GM12801 (cell line): ENCODE measurements around the gene TMEM17.

ENCODE experiments used
- CTCF ChIP-seq: IDR thresholded peaks from one replicate; pipeline ENCODE4 v1.5.1; 2011; ENCODE audit warnings: control low read depth; ENCODE audit not compliant: insufficient read length; ENCODE audit errors: extremely low read depth

TMEM17 gene

GRCh38 chr2:62489162-62489561 is 16.8 kb downstream of the TMEM17 start:
- no peak for TF ChIP-seq CTCF

GRCh38 chr2:62486439-62486765 is 19.6 kb downstream of the TMEM17 start:
- no peak for TF ChIP-seq CTCF

GRCh38 chr2:62485761-62486438 is 20.1 kb downstream of the TMEM17 start:
- no peak for TF ChIP-seq CTCF

- no peak for TF ChIP-seq CTCF
These were observed 23.2 kb downstream of the TMEM17 start for GRCh38 chr2:62482558-62483352.

GRCh38 chr2:62479917-62480316 is 26.1 kb downstream of the TMEM17 start:
- no peak for TF ChIP-seq CTCF

- TF ChIP-seq CTCF, result no peak
These were observed 27.9 kb downstream of the TMEM17 start for GRCh38 chr2:62478093-62478580.

- no peak for TF ChIP-seq CTCF
These were observed 28.4 kb downstream of the TMEM17 start for GRCh38 chr2:62477573-62477972.
